Stomach smooth muscle (tissue), 2 donors: ENCODE data around the gene PRTN3.

Experiments
- H3K27ac ChIP-seq: one replicate; pipeline ENCODE4 v1.7.0; 2013; ENCODE audit warnings: mild to moderate bottlenecking, low read length, inconsistent platforms
- H3K27me3 ChIP-seq, 2 donors: one replicate each; pipeline ENCODE4 v1.7.0; 2013; ENCODE audit warnings: low read length in 2 of 2; ENCODE audit not compliant: insufficient read depth in 2 of 2, control insufficient read depth in 1 of 2
- H3K36me3 ChIP-seq, 2 donors: one replicate each; pipeline ENCODE4 v1.7.0; 2013; ENCODE audit warnings: low read length in 2 of 2; ENCODE audit not compliant: control insufficient read depth in 2 of 2, insufficient read depth in 2 of 2
- H3K4me1 ChIP-seq: one replicate; pipeline ENCODE4 v1.7.0; 2013; ENCODE audit warnings: low read length; ENCODE audit not compliant: control insufficient read depth, insufficient read depth
- H3K4me3 ChIP-seq, 2 donors: one replicate each; pipeline ENCODE4 v1.7.0; 2013; ENCODE audit warnings: low read length in 2 of 2
- H3K9ac ChIP-seq, 2 donors: one replicate each; pipeline ENCODE4 v1.7.0; 2013; ENCODE audit warnings: low read length in 2 of 2, mild to moderate bottlenecking in 1 of 2
- H3K9me3 ChIP-seq, 2 donors: one replicate each; pipeline ENCODE4 v1.7.0; 2013; ENCODE audit warnings: low read length in 2 of 2; ENCODE audit not compliant: control insufficient read depth in 2 of 2
- donor health status: healthy.
- donor health status: Pancreatic carcinoma.

Gene PRTN3

DNA sequence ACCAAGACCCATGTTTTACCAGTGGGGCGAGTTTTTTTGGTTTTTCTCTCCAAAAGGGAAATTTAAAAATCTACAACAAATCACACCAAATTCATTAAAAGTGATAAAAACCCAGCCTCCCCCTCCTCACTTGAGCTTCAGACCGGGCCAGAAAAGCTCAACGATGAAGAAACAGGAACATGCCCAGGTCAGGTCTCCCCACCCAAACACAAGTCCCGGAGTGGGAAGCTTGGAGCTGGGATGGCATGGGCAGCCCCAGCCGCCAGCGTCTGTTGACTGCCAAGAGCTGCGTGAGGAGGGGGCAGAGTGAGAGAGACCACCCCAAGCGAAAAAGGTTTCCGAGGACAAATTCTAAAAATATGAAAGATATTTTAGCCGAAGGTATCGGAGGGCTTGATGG is 56.2 kb downstream of the PRTN3 start:
- H3K36me3 ChIP-seq = peaks cover 0 to 3% of the 10 kb centered on the region in 2 donors
- peaks cover 5% of the 10 kb centered on the region for H3K4me1 ChIP-seq
- no peak overlapping the region for H3K9ac ChIP-seq

DNA sequence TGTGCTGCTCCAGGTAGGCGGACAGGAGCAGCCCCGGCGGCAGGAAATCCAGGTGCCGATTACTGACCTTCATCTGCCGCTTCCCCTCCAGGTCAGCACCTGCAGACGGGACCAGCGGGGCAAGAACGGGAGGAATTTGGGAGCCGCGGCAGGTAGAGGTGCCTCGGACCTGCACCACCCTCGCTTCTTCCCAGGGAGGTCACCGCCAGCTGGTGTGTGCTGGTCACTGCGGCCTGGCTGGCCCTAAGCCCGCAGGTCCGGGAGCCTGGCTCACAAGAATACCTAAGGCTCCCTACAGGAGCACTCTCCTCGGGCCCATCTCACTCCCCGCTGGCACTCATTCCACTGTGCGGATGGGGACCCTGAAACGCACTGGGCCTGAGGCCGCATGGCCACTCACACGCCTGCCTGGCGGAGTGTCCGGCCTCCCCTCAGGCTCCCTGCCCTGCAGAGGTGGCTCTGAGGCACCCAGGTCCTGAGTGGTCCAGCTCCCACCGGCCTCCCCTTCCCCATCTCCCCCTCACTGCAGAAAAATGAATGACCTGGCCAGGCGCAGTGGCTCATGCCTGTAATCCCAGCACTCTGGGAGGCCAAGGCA is 56.7 kb downstream of the PRTN3 start:
- H3K9ac ChIP-seq = no peak overlapping the region

More for the DNA sequence above, 56.2 kb downstream of the PRTN3 start:
- Histone ChIP-seq H3K9me3 (no peaks in the 10 kb centered on the region), H3K4me3 (no peak overlapping the region), H3K27ac (no peak overlapping the region), H3K27me3 (no peaks in the 10 kb centered on the region)

More for the DNA sequence above, 56.7 kb downstream of the PRTN3 start:
- Histone ChIP-seq H3K36me3 (peaks cover 0 to 3% of the 10 kb centered on the region in 2 donors), H3K9me3 (no peaks in the 10 kb centered on the region), H3K27ac (no peak overlapping the region), H3K4me3 (no peak overlapping the region), H3K27me3 (no peaks in the 10 kb centered on the region), H3K4me1 (no peaks in the 10 kb centered on the region)
